ENCODE measurements around the gene HPCA.

HPCA gene

DNA sequence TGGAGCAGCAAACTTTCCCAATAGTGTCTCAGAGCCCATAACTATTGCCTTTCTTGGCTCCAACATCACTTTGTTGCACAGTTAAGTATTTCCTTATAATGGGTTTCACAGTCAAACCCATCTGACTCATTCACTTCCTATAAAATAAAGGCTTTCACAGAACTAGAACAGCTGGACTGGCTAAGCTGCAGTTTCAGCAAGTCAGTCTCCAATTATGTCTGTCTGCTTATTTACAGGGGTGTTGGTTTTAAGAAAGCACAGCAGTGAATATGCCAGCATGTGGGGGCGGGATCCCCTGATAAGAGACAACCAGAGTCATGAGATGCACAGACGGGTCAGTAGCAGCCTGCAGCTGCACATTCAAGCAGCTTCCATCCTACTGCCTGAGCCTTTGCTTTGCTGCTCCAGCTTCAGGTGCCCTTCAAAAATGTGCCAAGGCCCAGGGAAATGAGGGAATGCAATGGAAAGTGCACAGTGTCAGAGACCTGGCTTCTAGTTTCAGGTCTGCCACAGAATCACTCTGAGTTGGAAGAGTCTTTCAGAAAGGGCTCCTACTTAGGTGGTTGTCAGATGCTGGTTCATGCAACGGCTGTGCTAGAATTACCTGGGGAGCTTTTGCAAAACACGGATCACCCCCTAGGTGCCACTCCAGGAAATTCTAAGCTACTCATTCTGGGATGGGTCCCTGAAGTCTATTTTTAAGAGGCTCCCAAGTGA, 53.5 kb downstream of the HPCA start:
- DNase-seq, result peak; percentile 37

DNA sequence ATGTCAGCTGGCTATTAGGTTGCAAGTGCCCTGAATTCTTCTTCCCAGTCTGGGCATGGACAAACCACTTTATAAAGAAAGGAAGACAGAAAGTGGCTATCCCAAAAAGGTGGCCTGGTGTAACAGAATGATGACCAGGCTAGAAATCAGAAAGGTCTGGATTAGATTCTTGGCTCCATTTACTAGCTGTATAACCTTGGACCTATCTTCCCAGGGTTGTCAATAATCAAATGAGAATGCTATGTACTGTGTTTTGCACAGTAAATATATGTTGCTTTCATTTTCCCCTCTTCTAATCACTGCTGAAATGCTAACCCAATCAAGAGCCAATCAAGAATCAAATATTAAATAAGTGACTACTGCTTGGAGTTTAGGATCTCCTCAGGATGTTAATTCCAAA, 57.9 kb downstream of the HPCA start:
- DNase-seq, result no peak

All from SIG-M5 (cell line).